Glutamatergic neuron (in vitro differentiated cells): ENCODE measurements around the gene HNRNPM. TPM values are rescaled to one million over a fixed set of nuclear protein-coding genes. Genes with fewer than 3 reads are reported as not detected.

Source experiments
- DNase-seq: peaks from one replicate; pipeline ENCODE4 v3.0.0; 2022
- H3K27ac Mint-ChIP-seq: one replicate; pipeline ENCODE4 v1.8.0; 2020; ENCODE audit warnings: mild to moderate bottlenecking, mixed read lengths, inconsistent platforms; ENCODE audit not compliant: unreplicated experiment
- H3K27me3 Mint-ChIP-seq: one replicate; pipeline ENCODE4 v1.8.0; 2020; ENCODE audit warnings: mild to moderate bottlenecking, moderate library complexity, mixed read lengths, inconsistent platforms; ENCODE audit not compliant: unreplicated experiment
- H3K36me3 Mint-ChIP-seq: one replicate; pipeline ENCODE4 v1.8.0; 2020; ENCODE audit warnings: mild to moderate bottlenecking, mixed read lengths, inconsistent platforms; ENCODE audit not compliant: unreplicated experiment
- H3K4me1 Mint-ChIP-seq: one replicate; pipeline ENCODE4 v1.8.0; 2020; ENCODE audit warnings: mild to moderate bottlenecking, low read depth, mixed read lengths, inconsistent platforms; ENCODE audit not compliant: unreplicated experiment
- H3K4me3 Mint-ChIP-seq: one replicate; pipeline ENCODE4 v1.8.0; 2020; ENCODE audit warnings: mild to moderate bottlenecking, mixed read lengths, inconsistent platforms; ENCODE audit not compliant: unreplicated experiment
- H3K9me3 Mint-ChIP-seq: one replicate; pipeline ENCODE4 v1.8.0; 2020; ENCODE audit warnings: mild to moderate bottlenecking, moderate library complexity, mixed read lengths, inconsistent platforms; ENCODE audit not compliant: unreplicated experiment
- CTCF ChIP-seq: fragments of 200-600 bp; sonication (generic); IDR thresholded peaks from one replicate; pipeline ENCODE4 v1.5.0; 2021; ENCODE audit not compliant: partially characterized antibody, unreplicated experiment
- total RNA-seq: library from RNA; stranded (reverse); fragmentation: NEBNext Ultra II Directional; extraction: Animal tissue kit (Norgen Biotek cat#: 25700); gene quantifications from one replicate; pipeline ENCODE4 v1.2.1, GENCODE V29; 2021; ENCODE audit not compliant: unreplicated experiment

HNRNPM gene
- total RNA-seq, 1 donor from 2014 or later = 184 TPM

- H3K27ac Mint-ChIP-seq = no peak overlapping the region
These were observed 46.1 kb downstream of the HNRNPM start for GRCh38 chr19:8490873-8491272.

GRCh38 chr19:8491574-8491973, 46.8 kb downstream of the HNRNPM start:
- no peak for TF ChIP-seq CTCF
- no peak overlapping the region for H3K27ac Mint-ChIP-seq
- H3K4me3 Mint-ChIP-seq = no peak overlapping the region
- peaks cover 7% of the 10 kb centered on the region for H3K27me3 Mint-ChIP-seq
- no peak for DNase-seq
- peaks cover 16% of the 10 kb centered on the region for H3K9me3 Mint-ChIP-seq
- H3K4me1 Mint-ChIP-seq = no peaks in the 10 kb centered on the region
- peaks cover 6% of the 10 kb centered on the region for H3K36me3 Mint-ChIP-seq

More at GRCh38 chr19:8490873-8491272, 46.1 kb downstream of the HNRNPM start:
- TF ChIP-seq CTCF = no peak
- Mint-ChIP-seq H3K27me3 (peaks cover 7% of the 10 kb centered on the region), H3K4me3 (no peak overlapping the region), H3K36me3 (peaks cover 6% of the 10 kb centered on the region), H3K4me1 (no peaks in the 10 kb centered on the region), H3K9me3 (peaks cover 16% of the 10 kb centered on the region)
- no peak for DNase-seq

GRCh38 chr19:8494158-8494557, 49.4 kb downstream of the HNRNPM start:
- H3K27me3 Mint-ChIP-seq = peaks cover 5% of the 10 kb centered on the region
- DNase-seq = no peak
- H3K4me3 Mint-ChIP-seq = no peak overlapping the region

GRCh38 chr19:8498295-8498694, 53.5 kb downstream of the HNRNPM start:
- H3K4me1 Mint-ChIP-seq = no peaks in the 10 kb centered on the region
- peaks cover 1% of the 10 kb centered on the region for H3K9me3 Mint-ChIP-seq
- no peak for TF ChIP-seq CTCF
- DNase-seq = no peak
- peaks cover 4% of the 10 kb centered on the region for H3K27me3 Mint-ChIP-seq
- H3K4me3 Mint-ChIP-seq = no peak overlapping the region
- H3K36me3 Mint-ChIP-seq = no peaks in the 10 kb centered on the region
- no peak overlapping the region for H3K27ac Mint-ChIP-seq

More at GRCh38 chr19:8494158-8494557, 49.4 kb downstream of the HNRNPM start:
- Mint-ChIP-seq H3K4me1 (no peaks in the 10 kb centered on the region), H3K27ac (no peak overlapping the region), H3K9me3 (peaks cover 5% of the 10 kb centered on the region), H3K36me3 (no peaks in the 10 kb centered on the region)
- no peak for TF ChIP-seq CTCF

GRCh38 chr19:8499048-8499833, 54.5 kb downstream of the HNRNPM start:
- no peak overlapping the region for H3K4me3 Mint-ChIP-seq

More at GRCh38 chr19:8499048-8499833, 54.5 kb downstream of the HNRNPM start:
- TF ChIP-seq CTCF = no peak
- H3K9me3 Mint-ChIP-seq = peaks cover 1% of the 10 kb centered on the region
- H3K4me1 Mint-ChIP-seq = no peaks in the 10 kb centered on the region
- H3K36me3 Mint-ChIP-seq = no peaks in the 10 kb centered on the region
- H3K27ac Mint-ChIP-seq = no peak overlapping the region
- H3K27me3 Mint-ChIP-seq = peaks cover 4% of the 10 kb centered on the region
- no peak for DNase-seq
